ENCODE measurements around the gene ARSA. TPM values are rescaled to one million over a fixed set of nuclear protein-coding genes. Genes with fewer than 3 reads are reported as not detected.

ARSA gene
- total and polyA plus RNA-seq, 2 of the 13 experiments (the other 11 are each of a cell fraction or from before 2014, with no cell fraction given) = 9.0 to 11.5 TPM

GRCh38 chr22:50627642-50628542 is at the start of gene ARSA (continued):
- TF ChIP-seq NCOA1 (CRISPR knock-in tag; IDR thresholded peaks at IDR 0.05) = 0 out of 2 replicates have a peak, but pooled peaks have one; percentile 34
- TF ChIP-seq ZNF430 (CRISPR knock-in tag; IDR thresholded peaks at IDR 0.05) = peak; percentile 80
- TF ChIP-seq TGIF2 (CRISPR knock-in tag; IDR thresholded peaks at IDR 0.05) = 0 out of 2 replicates have a peak, but pooled peaks have one; percentile 44
- TF ChIP-seq LCORL (IDR thresholded peaks at IDR 0.05) = no peak
- peak; percentile 62; the same call in 1 of the 2 replicates for TF ChIP-seq LCORL (CRISPR knock-in tag; IDR thresholded peaks at IDR 0.05)
- TF ChIP-seq MTA3 (CRISPR knock-in tag; IDR thresholded peaks at IDR 0.05) = no peak
- peak; percentile 81 for TF ChIP-seq CTCF (CRISPR knock-in tag; IDR thresholded peaks at IDR 0.05)
- TF ChIP-seq HNF4A (CRISPR knock-in tag; IDR thresholded peaks at IDR 0.05) = 0 out of 2 replicates have a peak, but pooled peaks have one; percentile 5
- TF ChIP-seq FOXK2 (IDR thresholded peaks at IDR 0.05) = no peak
- peak; percentile 76 for TF ChIP-seq ZNF350 (CRISPR knock-in tag; IDR thresholded peaks at IDR 0.05; ENCODE audit: borderline replicate concordance, low read depth)
- TF ChIP-seq BCL3 (CRISPR knock-in tag; IDR thresholded peaks at IDR 0.05) = peak; percentile 66; the same call in 1 of the 2 replicates
- TF ChIP-seq ZNF142 (CRISPR knock-in tag; IDR thresholded peaks at IDR 0.05) = no peak
- TF ChIP-seq NR2F6 (IDR thresholded peaks at IDR 0.05) = peak; percentile 61
- peak; percentile 90 for TF ChIP-seq NR2F6 (CRISPR knock-in tag; IDR thresholded peaks at IDR 0.05)
- peak; percentile 68; the same call in 1 of the 2 replicates for TF ChIP-seq HES4 (CRISPR knock-in tag; IDR thresholded peaks at IDR 0.05; ENCODE audit: borderline replicate concordance)
- 0 out of 2 replicates have a peak, but pooled peaks have one; percentile 20 for TF ChIP-seq TP53 (CRISPR knock-in tag; conservative IDR thresholded peaks at IDR 0.05)
- peak; percentile 93 for TF ChIP-seq HNRNPLL (IDR thresholded peaks at IDR 0.05; ENCODE audit: low read depth, low read length, poor library complexity, severe bottlenecking)
- peak; percentile 60 for TF ChIP-seq STAG1 (CRISPR knock-in tag; IDR thresholded peaks at IDR 0.05)
- TF ChIP-seq, protein P1, sequence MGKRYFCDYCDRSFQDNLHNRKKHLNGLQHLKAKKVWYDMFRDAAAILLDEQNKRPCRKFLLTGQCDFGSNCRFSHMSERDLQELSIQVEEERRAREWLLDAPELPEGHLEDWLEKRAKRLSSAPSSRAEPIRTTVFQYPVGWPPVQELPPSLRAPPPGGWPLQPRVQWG (CRISPR knock-in tag; IDR thresholded peaks at IDR 0.05; ENCODE audit: borderline replicate concordance, low read depth) = no peak
- TF ChIP-seq ZNF558 (CRISPR knock-in tag; IDR thresholded peaks at IDR 0.05; ENCODE audit: borderline replicate concordance) = 0 out of 2 replicates have a peak, but pooled peaks have one; percentile 14
- TF ChIP-seq ZNF598 (CRISPR knock-in tag; IDR thresholded peaks at IDR 0.05; ENCODE audit: borderline replicate concordance) = 0 out of 2 replicates have a peak, but pooled peaks have one; percentile 24

Data from HepG2 (cell line).